ENCODE data around the gene H2BW2.
"Not testable (repeated sequence)": the region's sequence is repeated elsewhere in the genome, so short reads cannot be mapped to it uniquely, and the experiment has no call there.

H2BW2 gene

GRCh38 chrX:104039689-104040505 lies at the start of gene H2BW2:
Gene H2BW2, plus strand, starts transcription at chrX:104039956. Its CDS starts 39 bp downstream, at chrX:104039995.
- no peak for TF ChIP-seq CTCF (IDR thresholded peaks at IDR 0.05; ENCODE audit: control insufficient read depth, insufficient read depth, low read depth, low read length, missing control alignments)
- no peak for DNase-seq (ENCODE audit: low read depth)
- H3K4me3 ChIP-seq (ENCODE audit: control insufficient read depth, low read depth, low read length), result no peak within 1 kb of the TSS

GRCh38 chrX:103999234-103999633 lies 40.5 kb upstream of the H2BW2 start:
- TF ChIP-seq CTCF (IDR thresholded peaks at IDR 0.05; ENCODE audit: control insufficient read depth, insufficient read depth, low read depth, low read length, missing control alignments), result no peak
- no peak for DNase-seq (ENCODE audit: low read depth)
- H3K4me3 ChIP-seq (ENCODE audit: control insufficient read depth, low read depth, low read length), result no peak overlapping the region

- H3K4me3 ChIP-seq (ENCODE audit: control insufficient read depth, low read depth, low read length), result no peak overlapping the region
- no peak for DNase-seq (ENCODE audit: low read depth)
- no peak for TF ChIP-seq CTCF (IDR thresholded peaks at IDR 0.05; ENCODE audit: control insufficient read depth, insufficient read depth, low read depth, low read length, missing control alignments)
These were observed 30.9 kb upstream of the H2BW2 start for GRCh38 chrX:104008831-104009230.

GRCh38 chrX:104013158-104013557 lies 26.6 kb upstream of the H2BW2 start:
- no peak overlapping the region for H3K4me3 ChIP-seq (ENCODE audit: control insufficient read depth, low read depth, low read length)
- DNase-seq (ENCODE audit: low read depth), result no peak
- TF ChIP-seq CTCF (IDR thresholded peaks at IDR 0.05; ENCODE audit: control insufficient read depth, insufficient read depth, low read depth, low read length, missing control alignments), result no peak

GRCh38 chrX:104013606-104014005 lies 26.1 kb upstream of the H2BW2 start, which contains the start of gene H2BW1:
Gene H2BW1, minus strand, starts transcription at chrX:104013708. Its CDS starts 132 bp downstream, at chrX:104013576.
- no peak for TF ChIP-seq CTCF (IDR thresholded peaks at IDR 0.05; ENCODE audit: control insufficient read depth, insufficient read depth, low read depth, low read length, missing control alignments)
- H3K4me3 ChIP-seq (ENCODE audit: control insufficient read depth, low read depth, low read length), result no peak within 1 kb of the TSS
- DNase-seq (ENCODE audit: low read depth), result no peak

GRCh38 chrX:104015576-104015975 lies 24.2 kb upstream of the H2BW2 start:
- not testable (repeated sequence) for H3K4me3 ChIP-seq (ENCODE audit: control insufficient read depth, low read depth, low read length); DNase-seq (ENCODE audit: low read depth)

- no peak for TF ChIP-seq CTCF (IDR thresholded peaks at IDR 0.05; ENCODE audit: control insufficient read depth, insufficient read depth, low read depth, low read length, missing control alignments)
- no peak overlapping the region for H3K4me3 ChIP-seq (ENCODE audit: control insufficient read depth, low read depth, low read length)
- DNase-seq (ENCODE audit: low read depth), result no peak
These were observed 21.6 kb upstream of the H2BW2 start for GRCh38 chrX:104018126-104018525.
